Stimulated activated CD8-positive, alpha-beta memory T cell treated with anti-CD3 and anti-CD28 coated beads, Interleukin-4, amount 100 ng/mL, for 24 hours (primary cell): ENCODE data around the gene C1QTNF6.
"Not testable (repeated sequence)": the region's sequence is repeated elsewhere in the genome, so short reads cannot be mapped to it uniquely, and the experiment has no call there.

ENCODE experiments used
- DNase-seq: peaks from one replicate; pipeline ENCODE4 v3.0.0-alpha.2; 2020; ENCODE audit warnings: low read depth

The C1QTNF6 gene

GRCh38 chr22:37187891-37188761, at the start of gene C1QTNF6:
TSS of gene C1QTNF6 (minus strand) at chr22:37188247. CDS start at chr22:37188213, 34 bp downstream.
- DNase-seq: no peak

DNA sequence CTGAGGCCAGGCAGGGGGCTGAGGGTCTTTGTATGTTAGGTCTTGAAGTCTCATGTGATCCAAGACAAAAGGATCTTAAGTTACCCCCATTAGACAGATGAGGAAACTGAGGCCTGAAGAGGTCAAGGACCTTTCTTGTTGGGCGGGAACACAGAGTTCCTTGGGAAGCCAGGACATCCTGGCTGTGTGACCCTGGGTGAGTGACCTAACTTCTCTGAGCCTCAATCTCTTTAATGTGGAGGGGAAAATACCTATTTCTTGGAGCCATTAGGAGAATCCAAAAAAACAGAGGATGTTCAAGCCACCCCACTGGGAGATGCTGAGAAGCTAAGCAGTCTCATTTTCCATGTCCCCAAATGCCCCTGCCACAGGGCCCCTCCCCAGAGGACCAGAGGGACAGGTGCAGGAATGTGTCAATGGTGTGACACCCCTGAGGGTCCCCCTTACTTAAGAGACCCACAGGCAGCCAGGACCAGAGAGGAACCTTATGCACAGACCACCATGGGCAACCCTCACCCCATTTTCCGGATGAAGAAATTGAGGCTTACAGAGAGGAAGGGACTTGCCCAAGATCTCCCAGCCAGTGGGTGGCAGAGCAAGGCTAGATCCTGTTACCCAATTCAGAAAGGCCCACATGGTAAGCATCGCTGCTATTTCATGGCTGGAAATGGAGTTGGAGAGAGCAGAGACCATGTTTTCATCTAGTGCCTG, 48.0 kb upstream of the C1QTNF6 start:
- no peak for DNase-seq

GRCh38 chr22:37234736-37235711, 47.0 kb upstream of the C1QTNF6 start:
- DNase-seq: no peak

DNA sequence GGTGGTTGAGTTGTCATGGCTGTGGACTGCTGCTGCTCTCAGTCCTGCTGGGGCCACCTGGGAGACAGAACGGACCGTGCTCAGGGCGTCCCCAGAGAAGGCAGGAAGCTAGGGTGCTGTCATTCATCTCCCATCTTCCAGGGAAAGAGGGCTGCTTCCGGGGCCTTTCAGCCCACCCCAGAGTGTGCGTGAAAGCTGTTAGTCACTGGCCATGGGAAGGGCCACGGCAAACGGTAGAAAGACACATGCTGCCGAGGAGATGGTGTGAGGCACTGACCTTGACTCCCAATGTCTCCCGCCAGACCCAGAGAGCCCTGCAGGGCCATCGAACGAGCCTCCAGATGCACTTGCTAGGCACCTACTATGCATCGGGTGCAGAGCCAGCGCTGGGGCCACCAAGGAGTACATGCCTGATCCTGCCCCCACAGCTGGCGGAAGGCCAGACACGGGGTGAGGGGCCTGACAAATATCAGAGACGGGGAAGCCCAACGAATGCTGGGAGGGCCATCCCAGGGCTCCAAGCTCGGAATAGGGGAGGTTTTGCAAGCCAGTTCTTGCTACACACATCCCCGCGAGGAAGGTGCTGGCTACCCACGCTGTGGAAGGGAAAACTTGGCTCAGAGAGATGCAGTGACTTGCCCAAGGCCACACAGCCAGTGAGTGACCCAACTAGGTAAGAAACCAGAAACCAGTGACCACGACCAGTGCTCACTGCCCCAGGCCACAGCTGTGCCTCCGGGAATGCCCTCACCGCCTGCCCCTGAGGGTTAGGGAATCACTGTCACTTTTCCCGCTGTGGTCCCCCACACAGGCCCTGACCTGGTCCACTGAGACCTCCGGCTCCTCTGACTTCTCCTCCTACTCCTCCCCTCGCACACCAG, 45.9 kb upstream of the C1QTNF6 start:
- no peak for DNase-seq

DNA sequence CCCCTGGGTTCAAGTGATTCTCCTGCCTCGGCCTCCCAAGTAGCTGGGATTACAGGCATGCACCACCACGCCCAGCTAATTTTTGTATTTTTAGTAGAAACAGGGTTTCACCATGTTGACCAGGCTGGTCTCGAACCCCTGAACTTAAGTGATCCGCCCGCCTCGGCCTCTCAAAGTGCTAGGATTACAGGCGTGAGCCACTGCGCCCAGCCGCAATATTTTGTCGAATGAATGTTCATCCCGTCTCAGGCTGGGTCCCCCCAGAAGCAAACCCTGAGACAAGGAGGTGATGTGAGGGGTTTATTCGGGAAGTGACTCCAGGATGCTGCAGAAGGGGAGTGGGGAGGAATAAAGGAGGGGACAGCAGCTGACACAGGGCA, 45.3 kb upstream of the C1QTNF6 start:
- not testable (repeated sequence) for DNase-seq

DNA sequence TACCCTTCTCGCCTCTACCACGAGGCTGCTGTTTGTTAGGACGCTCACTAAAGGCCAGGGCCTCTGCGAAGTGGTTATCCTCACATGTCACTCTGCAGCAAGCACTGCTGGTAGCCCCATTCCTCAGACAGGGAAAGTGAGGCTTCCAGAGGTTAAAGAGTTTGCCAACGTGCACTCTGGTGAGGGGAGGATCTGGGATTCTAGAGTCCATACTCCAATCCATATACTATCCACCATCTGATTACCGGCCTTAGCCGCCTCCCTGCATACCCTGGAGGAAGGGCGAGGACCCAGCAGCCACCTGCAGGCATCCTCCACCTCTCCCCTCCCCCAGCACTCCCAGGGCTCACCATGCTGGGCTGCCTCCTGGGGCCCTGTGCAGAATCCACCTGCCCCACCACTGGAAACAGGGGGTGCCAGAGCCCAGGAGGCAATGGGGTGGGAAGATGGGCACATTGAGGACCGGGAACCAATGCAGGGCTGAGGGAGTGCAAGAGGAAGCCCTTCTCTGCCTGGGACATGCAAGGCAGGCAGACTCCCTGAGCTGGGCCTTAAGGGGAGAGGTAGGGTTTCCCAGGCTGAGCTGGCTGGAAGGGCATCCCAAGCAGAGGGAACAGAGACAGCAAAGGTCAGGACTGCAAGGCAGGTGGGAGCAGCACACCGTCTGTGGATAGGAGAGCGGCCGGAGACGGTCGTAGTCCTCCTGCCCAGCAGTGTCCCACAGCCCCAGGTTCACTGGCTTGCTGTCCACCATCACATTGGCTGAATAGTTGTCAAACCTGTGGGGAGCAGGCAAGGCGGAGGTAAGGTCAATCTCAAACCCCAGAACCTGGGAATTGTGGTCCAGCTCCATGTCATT, 44.3 kb upstream of the C1QTNF6 start:
- DNase-seq: no peak

- DNase-seq: no peak
Observed at GRCh38 chr22:37231406-37232139, 43.5 kb upstream of the C1QTNF6 start.

- DNase-seq: peak; percentile 68
Observed at GRCh38 chr22:37230673-37231405, 42.8 kb upstream of the C1QTNF6 start.

DNA sequence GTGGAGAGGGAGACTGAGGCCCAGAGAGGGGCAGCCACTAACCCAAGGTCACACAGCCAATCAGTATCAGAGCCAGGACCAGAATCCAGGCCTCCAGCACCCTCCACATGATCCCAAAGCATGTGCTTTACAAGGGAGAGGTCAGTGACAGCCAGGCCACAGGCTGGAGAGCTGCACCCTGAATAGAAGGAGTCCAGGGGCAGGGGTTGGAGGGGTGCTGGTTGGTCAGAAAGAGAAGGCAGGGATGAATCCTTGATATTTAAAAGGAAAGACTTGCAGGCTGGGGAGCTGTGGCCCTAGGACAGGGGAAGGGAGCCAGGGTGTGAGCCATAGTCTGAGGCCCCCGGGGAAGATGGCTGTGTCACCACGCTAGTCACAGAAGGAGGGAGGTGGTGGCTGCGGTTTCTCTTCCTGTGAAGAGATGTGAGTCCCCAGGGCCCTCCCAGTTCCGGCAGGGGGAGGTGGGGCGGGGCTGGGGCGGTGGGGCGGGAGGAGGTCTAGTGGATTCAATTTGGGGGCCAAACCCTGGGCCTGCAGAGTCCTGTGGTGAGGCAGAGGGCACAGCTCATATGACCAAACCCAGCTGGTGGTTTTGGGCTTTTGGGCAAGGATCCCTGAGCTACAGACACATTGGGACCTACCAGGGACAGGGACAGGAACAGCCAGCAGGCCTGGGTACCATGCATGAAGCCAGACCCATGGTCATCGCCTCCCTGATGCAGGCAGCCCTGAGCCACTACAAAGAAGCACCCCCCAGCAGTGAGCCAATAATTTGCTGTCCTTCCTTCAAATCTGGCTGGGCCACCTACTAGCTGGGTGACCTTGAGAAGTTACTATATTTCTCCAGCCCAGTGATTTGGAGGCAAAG, 42.0 kb upstream of the C1QTNF6 start:
- peak; percentile 84 for DNase-seq

GRCh38 chr22:37229012-37229804, 41.2 kb upstream of the C1QTNF6 start:
- DNase-seq: no peak

- no peak for DNase-seq
Observed at GRCh38 chr22:37228106-37229011, 40.3 kb upstream of the C1QTNF6 start.

DNA sequence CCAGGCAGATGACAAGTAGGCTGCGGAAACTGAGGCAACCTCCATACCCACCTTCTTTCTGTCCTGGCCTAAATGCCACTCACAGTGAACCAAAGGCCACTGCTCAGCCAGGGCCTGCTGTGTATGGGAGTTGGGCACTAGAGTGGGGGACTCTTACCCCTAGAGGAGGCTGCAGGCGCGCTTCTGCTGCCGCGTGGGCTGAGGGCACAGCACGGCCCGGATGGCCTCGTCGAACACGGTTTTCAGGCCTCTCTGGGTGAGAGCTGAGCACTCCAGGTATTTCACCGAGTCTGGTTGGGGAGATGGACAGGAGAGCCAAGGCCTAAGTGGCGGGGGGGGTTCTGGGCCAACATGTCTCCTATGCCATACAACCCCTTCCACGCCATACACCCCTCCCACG, 38.5 kb upstream of the C1QTNF6 start:
- no peak for DNase-seq

DNA sequence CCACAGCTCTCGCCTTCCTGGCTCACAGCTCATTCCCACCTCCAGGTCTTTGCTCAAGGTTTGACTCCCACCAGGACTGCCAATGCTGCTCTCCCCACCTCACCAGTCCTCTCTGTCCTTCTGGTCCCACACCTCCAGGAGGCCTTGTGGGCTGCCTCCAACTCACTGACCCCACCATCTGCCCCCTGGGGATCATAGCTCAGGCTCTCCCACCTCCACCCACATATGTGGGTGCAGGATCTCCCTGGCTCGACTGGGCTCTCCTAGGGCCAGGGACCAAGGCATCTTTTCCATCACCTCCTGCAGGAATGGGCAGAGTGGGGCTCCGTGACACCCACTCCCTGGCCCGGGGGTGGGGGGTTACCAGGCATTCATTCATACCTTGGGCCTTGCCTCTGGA, 38.0 kb upstream of the C1QTNF6 start:
- no peak for DNase-seq

GRCh38 chr22:37225481-37225880, 37.4 kb upstream of the C1QTNF6 start:
- no peak for DNase-seq

- DNase-seq: no peak
Observed at GRCh38 chr22:37224757-37225420, 36.8 kb upstream of the C1QTNF6 start.
